H1 (cell line): ENCODE results near the gene TTC4. TPM values are rescaled to one million over a fixed set of nuclear protein-coding genes. Genes with fewer than 3 reads are reported as not detected.

Source experiments
- GTF2F1 ChIP-seq: IDR thresholded peaks from 2 replicates; pipeline ENCODE4 v1.6.1; 2012; ENCODE audit warnings: low read depth, low read length, improper control_type of control experiment, borderline replicate concordance
- NRF1 ChIP-seq: IDR thresholded peaks from 2 replicates; pipeline ENCODE4 v1.6.1; 2011; ENCODE audit warnings: mild to moderate bottlenecking, low read depth, low read length, improper control_type of control experiment
- RBBP5 ChIP-seq: IDR thresholded peaks from 2 replicates; pipeline ENCODE4 v1.7.1; 2012; ENCODE audit warnings: low read depth, mild to moderate bottlenecking, inconsistent platforms, low read length, moderate library complexity, borderline replicate concordance
- polyA plus RNA-seq, 7 experiments: library from polyadenylated mRNA; depleted of rRNA in 3 of 7; stranded (reverse) in 5 of 7; unstranded in 2 of 7; fragments of >200 nt in 5 of 7; fragments of 200-250 nt in 2 of 7; gene quantifications; 1 replicate in 5 of 7; 2 replicates in 1 of 7; 4 replicates in 1 of 7; pipeline versions ENCODE4 v1.2.1 to v1.2.3, GENCODE V29; 2011 to 2013; ENCODE audit warnings: missing spikeins in 2 of 7, mixed read lengths in 2 of 7
- total RNA-seq: library from RNA; stranded (reverse); fragmentation: NEBNext Ultra II Directional; extraction: Animal tissue kit (Norgen Biotek cat#: 25700); gene quantifications from 2 replicates; pipeline ENCODE4 v1.2.1, GENCODE V29; 2021
- TF ChIP-seq, protein P1 (sequence below): fragments of 300-600 bp; sonication (generic); IDR thresholded peaks from 2 replicates; pipeline ENCODE4 v1.7.1; 2012; ENCODE audit warnings: low read length, moderate library complexity, mild to moderate bottlenecking, inconsistent platforms; ENCODE audit not compliant: insufficient replicate concordance

The TTC4 gene
- total and polyA plus RNA-seq, 2 of the 8 experiments (the other 6 are each of a cell fraction or from before 2014, with no cell fraction given) = 21.0 to 25.1 TPM

DNA sequence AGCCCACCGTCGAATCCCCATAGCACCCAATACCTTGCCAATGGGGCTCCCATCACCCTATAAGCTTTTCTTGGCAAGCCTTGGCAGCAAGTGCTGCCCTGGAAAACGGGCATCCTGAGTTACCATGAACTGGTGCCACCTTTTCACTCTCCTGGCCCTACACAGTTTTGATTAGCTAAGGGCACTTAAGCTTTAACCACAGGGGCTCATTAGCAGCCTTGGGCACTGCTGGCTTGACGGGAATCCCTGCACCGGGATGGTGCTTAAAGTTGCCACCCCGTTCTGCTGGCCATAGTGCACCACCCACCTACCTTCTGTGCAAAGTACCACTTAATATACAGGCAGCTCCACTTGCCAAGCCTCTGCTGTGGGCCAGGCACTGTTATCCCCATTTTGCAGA is 34.9 kb downstream of the TTC4 start (continued):
- TF ChIP-seq NRF1 = no peak
- TF ChIP-seq, protein P1, sequence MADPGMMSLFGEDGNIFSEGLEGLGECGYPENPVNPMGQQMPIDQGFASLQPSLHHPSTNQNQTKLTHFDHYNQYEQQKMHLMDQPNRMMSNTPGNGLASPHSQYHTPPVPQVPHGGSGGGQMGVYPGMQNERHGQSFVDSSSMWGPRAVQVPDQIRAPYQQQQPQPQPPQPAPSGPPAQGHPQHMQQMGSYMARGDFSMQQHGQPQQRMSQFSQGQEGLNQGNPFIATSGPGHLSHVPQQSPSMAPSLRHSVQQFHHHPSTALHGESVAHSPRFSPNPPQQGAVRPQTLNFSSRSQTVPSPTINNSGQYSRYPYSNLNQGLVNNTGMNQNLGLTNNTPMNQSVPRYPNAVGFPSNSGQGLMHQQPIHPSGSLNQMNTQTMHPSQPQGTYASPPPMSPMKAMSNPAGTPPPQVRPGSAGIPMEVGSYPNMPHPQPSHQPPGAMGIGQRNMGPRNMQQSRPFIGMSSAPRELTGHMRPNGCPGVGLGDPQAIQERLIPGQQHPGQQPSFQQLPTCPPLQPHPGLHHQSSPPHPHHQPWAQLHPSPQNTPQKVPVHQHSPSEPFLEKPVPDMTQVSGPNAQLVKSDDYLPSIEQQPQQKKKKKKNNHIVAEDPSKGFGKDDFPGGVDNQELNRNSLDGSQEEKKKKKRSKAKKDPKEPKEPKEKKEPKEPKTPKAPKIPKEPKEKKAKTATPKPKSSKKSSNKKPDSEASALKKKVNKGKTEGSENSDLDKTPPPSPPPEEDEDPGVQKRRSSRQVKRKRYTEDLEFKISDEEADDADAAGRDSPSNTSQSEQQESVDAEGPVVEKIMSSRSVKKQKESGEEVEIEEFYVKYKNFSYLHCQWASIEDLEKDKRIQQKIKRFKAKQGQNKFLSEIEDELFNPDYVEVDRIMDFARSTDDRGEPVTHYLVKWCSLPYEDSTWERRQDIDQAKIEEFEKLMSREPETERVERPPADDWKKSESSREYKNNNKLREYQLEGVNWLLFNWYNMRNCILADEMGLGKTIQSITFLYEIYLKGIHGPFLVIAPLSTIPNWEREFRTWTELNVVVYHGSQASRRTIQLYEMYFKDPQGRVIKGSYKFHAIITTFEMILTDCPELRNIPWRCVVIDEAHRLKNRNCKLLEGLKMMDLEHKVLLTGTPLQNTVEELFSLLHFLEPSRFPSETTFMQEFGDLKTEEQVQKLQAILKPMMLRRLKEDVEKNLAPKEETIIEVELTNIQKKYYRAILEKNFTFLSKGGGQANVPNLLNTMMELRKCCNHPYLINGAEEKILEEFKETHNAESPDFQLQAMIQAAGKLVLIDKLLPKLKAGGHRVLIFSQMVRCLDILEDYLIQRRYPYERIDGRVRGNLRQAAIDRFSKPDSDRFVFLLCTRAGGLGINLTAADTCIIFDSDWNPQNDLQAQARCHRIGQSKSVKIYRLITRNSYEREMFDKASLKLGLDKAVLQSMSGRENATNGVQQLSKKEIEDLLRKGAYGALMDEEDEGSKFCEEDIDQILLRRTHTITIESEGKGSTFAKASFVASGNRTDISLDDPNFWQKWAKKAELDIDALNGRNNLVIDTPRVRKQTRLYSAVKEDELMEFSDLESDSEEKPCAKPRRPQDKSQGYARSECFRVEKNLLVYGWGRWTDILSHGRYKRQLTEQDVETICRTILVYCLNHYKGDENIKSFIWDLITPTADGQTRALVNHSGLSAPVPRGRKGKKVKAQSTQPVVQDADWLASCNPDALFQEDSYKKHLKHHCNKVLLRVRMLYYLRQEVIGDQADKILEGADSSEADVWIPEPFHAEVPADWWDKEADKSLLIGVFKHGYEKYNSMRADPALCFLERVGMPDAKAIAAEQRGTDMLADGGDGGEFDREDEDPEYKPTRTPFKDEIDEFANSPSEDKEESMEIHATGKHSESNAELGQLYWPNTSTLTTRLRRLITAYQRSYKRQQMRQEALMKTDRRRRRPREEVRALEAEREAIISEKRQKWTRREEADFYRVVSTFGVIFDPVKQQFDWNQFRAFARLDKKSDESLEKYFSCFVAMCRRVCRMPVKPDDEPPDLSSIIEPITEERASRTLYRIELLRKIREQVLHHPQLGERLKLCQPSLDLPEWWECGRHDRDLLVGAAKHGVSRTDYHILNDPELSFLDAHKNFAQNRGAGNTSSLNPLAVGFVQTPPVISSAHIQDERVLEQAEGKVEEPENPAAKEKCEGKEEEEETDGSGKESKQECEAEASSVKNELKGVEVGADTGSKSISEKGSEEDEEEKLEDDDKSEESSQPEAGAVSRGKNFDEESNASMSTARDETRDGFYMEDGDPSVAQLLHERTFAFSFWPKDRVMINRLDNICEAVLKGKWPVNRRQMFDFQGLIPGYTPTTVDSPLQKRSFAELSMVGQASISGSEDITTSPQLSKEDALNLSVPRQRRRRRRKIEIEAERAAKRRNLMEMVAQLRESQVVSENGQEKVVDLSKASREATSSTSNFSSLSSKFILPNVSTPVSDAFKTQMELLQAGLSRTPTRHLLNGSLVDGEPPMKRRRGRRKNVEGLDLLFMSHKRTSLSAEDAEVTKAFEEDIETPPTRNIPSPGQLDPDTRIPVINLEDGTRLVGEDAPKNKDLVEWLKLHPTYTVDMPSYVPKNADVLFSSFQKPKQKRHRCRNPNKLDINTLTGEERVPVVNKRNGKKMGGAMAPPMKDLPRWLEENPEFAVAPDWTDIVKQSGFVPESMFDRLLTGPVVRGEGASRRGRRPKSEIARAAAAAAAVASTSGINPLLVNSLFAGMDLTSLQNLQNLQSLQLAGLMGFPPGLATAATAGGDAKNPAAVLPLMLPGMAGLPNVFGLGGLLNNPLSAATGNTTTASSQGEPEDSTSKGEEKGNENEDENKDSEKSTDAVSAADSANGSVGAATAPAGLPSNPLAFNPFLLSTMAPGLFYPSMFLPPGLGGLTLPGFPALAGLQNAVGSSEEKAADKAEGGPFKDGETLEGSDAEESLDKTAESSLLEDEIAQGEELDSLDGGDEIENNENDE = no peak
- no peak for TF ChIP-seq GTF2F1
- TF ChIP-seq RBBP5 = no peak
